Stomach smooth muscle (tissue), 2 donors: ENCODE results near the gene FAT2.

Experiments
- H3K27ac ChIP-seq: one replicate; pipeline ENCODE4 v1.7.0; 2013; ENCODE audit warnings: mild to moderate bottlenecking, low read length, inconsistent platforms
- H3K27me3 ChIP-seq, 2 donors: one replicate each; pipeline ENCODE4 v1.7.0; 2013; ENCODE audit warnings: low read length in 2 of 2; ENCODE audit not compliant: insufficient read depth in 2 of 2, control insufficient read depth in 1 of 2
- H3K36me3 ChIP-seq, 2 donors: one replicate each; pipeline ENCODE4 v1.7.0; 2013; ENCODE audit warnings: low read length in 2 of 2; ENCODE audit not compliant: control insufficient read depth in 2 of 2, insufficient read depth in 2 of 2
- H3K4me1 ChIP-seq: one replicate; pipeline ENCODE4 v1.7.0; 2013; ENCODE audit warnings: low read length; ENCODE audit not compliant: control insufficient read depth, insufficient read depth
- H3K4me3 ChIP-seq, 2 donors: one replicate each; pipeline ENCODE4 v1.7.0; 2013; ENCODE audit warnings: low read length in 2 of 2
- H3K9ac ChIP-seq, 2 donors: one replicate each; pipeline ENCODE4 v1.7.0; 2013; ENCODE audit warnings: low read length in 2 of 2, mild to moderate bottlenecking in 1 of 2
- H3K9me3 ChIP-seq, 2 donors: one replicate each; pipeline ENCODE4 v1.7.0; 2013; ENCODE audit warnings: low read length in 2 of 2; ENCODE audit not compliant: control insufficient read depth in 2 of 2
- donor health status: healthy.
- donor health status: Pancreatic carcinoma.

Gene FAT2

DNA sequence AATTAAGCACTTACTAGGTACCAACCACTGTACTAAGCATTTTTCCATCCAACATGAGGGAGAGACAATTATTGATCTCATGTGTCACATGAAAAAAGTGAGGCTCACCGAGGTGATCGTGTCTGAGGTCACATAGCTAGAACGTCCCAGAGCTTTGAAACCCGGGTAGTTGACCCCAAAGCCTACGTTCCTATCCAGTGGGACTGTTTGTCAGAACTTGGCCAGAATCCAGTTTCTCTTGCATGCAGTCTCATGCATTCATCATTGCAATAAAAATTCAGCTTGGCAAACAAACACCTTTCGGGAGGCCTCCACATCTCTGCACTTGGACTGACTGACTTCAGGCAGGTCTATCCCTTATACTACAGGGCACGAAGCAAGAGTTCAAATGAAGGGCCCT, 23.4 kb upstream of the FAT2 start:
- H3K9me3 ChIP-seq = peaks cover 0 to 4% of the 10 kb centered on the region in 2 donors
- H3K9ac ChIP-seq = no peak overlapping the region
- no peak overlapping the region for H3K27ac ChIP-seq
- H3K36me3 ChIP-seq = no peaks in the 10 kb centered on the region
- H3K27me3 ChIP-seq = peaks cover 4 to 8% of the 10 kb centered on the region in 2 donors
- H3K4me1 ChIP-seq = no peaks in the 10 kb centered on the region
- H3K4me3 ChIP-seq = no peak overlapping the region

DNA sequence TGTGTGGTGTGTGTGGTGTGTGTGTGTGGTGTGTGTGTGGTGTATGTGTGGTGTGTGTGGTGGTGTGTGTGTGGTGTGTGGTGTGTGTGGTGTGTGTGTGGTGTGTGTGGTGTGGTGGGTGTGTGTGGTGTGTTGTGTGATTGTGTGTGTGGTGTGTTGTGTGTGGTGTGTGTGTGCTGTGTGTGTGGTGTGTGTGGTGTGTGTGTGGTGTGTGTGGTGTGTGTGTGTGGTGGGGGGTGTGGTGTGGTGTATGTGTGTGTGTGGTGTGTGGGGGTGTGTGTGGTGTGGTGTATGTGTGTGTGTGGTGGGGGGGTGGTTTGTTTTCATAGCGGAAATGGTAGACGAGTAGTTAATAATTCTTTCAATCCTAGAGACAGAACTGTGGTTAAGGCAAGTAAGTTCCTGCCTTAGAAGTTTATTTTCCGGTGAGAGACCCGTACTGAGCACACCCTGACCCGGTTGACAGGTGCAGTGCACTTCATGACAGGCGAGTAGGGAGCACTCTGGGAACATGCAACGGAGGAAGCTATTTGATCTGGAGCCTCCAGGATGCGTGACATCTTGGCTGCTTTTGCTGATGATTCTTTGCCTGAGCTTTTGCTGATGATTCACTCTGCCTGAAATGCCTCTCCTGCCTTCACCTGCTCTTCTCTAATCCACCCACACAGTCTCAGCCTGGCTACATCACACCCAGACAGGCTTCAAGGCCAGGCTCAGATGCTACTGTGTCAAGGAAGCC, 21.7 kb upstream of the FAT2 start:
- Histone ChIP-seq H3K27ac (no peak overlapping the region), H3K36me3 (no peaks in the 10 kb centered on the region), H3K4me1 (no peaks in the 10 kb centered on the region), H3K9ac (no peak overlapping the region), H3K27me3 (peaks cover 4 to 5% of the 10 kb centered on the region in 2 donors), H3K9me3 (no peaks in the 10 kb centered on the region), H3K4me3 (no peak overlapping the region)

DNA sequence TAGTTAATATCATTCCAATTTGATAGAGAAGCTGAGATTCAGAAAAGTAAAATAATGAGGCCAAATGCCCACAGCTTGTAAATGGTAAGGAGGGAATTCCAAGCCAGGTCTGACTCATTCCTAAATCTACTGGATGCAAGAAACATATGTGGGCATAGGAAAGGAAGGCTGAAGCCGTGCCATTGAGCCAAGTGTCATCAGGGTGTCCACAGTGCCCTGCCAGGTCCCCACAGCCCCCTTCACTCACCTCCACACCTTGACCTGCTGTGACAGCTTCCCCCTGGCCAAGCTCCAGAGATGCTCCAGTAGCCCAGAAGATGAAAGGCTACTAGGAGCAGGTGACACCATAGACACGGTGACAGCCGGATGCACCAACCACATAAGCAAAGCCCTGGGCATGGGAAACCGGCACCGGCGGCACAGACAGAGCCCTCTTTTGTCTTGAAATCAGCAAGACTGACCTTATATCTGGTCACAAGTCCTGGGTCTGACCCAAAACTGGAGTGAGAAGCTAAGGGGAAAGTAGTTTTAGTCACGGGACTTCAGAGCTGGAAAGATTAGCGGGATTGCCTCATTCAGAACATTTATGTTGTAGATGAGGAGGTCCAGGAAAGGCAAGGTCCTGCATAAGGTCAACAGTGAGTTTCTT, 20.1 kb upstream of the FAT2 start:
- Histone ChIP-seq H3K36me3 (no peaks in the 10 kb centered on the region), H3K27me3 (peaks cover 4 to 5% of the 10 kb centered on the region in 2 donors), H3K4me3 (no peak overlapping the region), H3K9me3 (no peaks in the 10 kb centered on the region), H3K4me1 (no peaks in the 10 kb centered on the region), H3K27ac (no peak overlapping the region), H3K9ac (no peak overlapping the region)

DNA sequence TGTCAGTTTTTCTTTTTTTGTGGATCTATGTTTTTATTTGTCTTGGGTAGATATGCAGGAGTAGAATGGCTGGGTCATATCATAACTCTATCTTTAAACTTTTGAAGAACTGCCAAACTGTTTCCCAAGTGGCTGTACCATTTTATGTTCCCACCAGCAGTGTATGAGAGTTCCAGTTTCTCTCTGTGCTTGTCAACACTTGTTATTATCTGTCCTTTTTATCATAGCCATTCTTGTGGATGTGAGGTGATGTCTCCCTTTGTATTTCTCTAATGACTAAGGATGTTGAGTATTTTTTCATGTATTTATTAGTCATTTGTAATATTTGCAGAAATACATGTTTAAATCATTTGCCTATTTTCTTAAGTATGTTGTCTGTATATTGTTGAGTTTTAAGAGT, 17.4 kb upstream of the FAT2 start:
- H3K9me3 ChIP-seq = no peaks in the 10 kb centered on the region
- no peaks in the 10 kb centered on the region for H3K27me3 ChIP-seq

DNA sequence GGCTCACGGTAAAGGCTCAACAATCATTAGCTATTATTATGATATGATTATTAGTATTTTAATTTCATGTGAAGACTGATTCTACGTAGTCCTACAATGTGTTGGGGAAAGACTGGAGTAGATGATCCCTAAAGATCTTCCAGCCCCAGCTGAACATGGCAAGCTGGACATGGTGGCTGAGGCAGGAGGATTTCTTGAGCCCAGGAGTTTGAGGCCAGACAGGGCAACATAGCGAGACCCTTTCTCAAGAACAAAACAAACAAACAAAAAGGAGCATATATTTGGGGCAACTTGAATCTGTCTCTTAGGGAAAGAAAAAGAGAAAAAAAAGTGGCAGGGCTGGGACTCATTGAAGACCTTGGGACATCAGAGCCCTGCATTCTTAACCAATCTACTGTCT, 16.2 kb upstream of the FAT2 start:
- H3K9ac ChIP-seq = no peak overlapping the region
- no peak overlapping the region for H3K27ac ChIP-seq
- H3K27me3 ChIP-seq = no peaks in the 10 kb centered on the region
- no peaks in the 10 kb centered on the region for H3K36me3 ChIP-seq
- H3K9me3 ChIP-seq = no peaks in the 10 kb centered on the region
- H3K4me3 ChIP-seq = no peak overlapping the region
- H3K4me1 ChIP-seq = no peaks in the 10 kb centered on the region

More for the DNA sequence above, 17.4 kb upstream of the FAT2 start:
- H3K4me1 ChIP-seq = no peaks in the 10 kb centered on the region
- H3K9ac ChIP-seq = no peak overlapping the region
- H3K4me3 ChIP-seq = no peak overlapping the region
- H3K36me3 ChIP-seq = no peaks in the 10 kb centered on the region
- H3K27ac ChIP-seq = no peak overlapping the region

DNA sequence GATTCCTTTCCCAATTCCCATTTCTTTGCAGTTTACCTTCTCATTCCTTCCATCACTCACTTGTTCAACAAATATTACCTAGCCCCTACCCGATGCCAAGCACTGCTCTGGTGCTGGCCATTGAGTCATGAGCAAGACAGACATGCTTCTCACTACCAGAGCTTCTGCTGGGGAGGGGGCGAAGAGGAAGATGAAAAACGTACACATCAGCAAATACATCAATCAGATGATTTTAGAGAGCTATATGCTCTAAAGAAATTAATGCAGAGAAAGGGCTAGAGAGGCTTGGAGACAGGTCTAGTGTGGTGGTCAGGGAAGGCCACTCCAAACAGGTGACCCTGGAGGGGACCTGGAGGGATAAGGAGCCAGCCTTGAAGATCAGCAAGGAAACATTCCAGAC, 14.4 kb upstream of the FAT2 start:
- Histone ChIP-seq H3K9ac (no peak overlapping the region), H3K4me1 (no peaks in the 10 kb centered on the region), H3K27ac (no peak overlapping the region), H3K27me3 (no peaks in the 10 kb centered on the region), H3K4me3 (no peak overlapping the region), H3K36me3 (no peaks in the 10 kb centered on the region), H3K9me3 (no peaks in the 10 kb centered on the region)

DNA sequence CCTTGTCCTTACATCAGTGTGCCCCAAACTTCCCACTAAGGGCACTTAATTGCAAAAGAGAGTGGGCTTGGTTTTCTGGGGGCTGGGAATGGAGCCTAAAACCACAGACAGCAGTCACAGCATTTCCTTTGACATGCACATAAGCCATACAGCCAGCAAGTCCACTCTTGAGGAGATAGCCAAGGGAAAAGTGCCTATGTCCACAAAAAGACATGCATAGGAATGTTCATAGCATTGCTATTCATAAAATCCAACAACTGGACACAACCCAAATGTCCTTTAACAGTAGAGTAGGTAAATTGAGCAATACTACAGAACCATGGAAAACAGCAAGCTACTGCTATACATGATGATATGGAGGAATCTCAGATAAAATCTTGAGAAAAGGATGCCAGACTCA, 11.7 kb upstream of the FAT2 start:
- Histone ChIP-seq H3K27me3 (peaks cover 0 to 2% of the 10 kb centered on the region in 2 donors), H3K9me3 (no peaks in the 10 kb centered on the region), H3K9ac (no peak overlapping the region), H3K4me1 (no peaks in the 10 kb centered on the region), H3K27ac (no peak overlapping the region), H3K4me3 (no peak overlapping the region), H3K36me3 (no peaks in the 10 kb centered on the region)

DNA sequence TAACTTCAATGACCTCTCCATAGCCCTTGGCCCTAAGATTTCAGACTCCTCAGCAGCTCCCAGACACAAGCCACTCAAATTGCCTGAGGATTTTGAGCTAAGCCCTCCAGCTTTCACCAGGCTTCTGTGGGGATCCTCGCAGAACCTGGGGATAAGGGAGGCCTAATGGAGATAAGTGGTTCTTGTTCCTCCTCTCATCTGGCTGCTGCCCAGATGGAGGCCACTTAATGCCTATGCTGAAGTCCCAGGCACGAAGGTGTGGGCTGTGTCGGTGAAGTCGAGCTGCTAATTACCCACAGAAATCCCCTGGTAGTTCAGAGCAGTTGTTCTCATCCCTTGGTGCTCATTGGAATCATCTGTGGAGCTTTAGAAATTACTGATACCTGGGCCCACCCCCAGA, 10.3 kb upstream of the FAT2 start:
- H3K4me1 ChIP-seq = no peaks in the 10 kb centered on the region
- H3K9ac ChIP-seq = no peak overlapping the region
- H3K4me3 ChIP-seq = no peak overlapping the region
- no peak overlapping the region for H3K27ac ChIP-seq
- H3K36me3 ChIP-seq = no peaks in the 10 kb centered on the region
- H3K9me3 ChIP-seq = no peaks in the 10 kb centered on the region
- peaks cover 0 to 2% of the 10 kb centered on the region in 2 donors for H3K27me3 ChIP-seq

DNA sequence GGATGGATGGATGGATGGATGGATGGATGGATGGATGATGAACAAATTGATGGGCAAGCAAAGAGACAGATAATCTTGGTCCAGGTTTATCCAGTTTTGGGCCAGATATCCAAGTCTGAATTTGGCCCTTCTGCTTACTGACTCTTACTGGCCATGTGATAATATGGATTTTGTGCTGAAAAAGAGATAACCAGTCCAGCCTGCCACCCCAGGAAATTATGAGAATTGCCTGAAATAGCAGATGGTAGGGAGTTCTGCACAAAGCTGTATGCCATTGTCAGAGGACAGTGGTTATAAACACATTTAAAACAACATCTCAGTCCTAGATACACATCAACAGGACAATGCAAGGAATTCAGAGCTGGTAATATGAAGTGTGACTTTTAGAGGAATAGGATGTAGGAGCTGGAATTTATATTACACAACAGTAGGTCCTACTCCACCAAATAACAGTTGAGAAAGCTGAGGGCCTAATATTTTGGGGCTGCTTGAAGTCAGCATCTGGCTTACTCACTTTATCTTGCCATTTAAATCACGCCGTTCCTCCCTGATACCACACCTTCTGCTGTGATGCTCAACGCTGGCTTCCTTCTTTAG, 9.0 kb upstream of the FAT2 start:
- Histone ChIP-seq H3K4me1 (no peaks in the 10 kb centered on the region), H3K4me3 (no peak overlapping the region), H3K36me3 (no peaks in the 10 kb centered on the region), H3K27me3 (peaks cover 0 to 2% of the 10 kb centered on the region in 2 donors), H3K27ac (no peak overlapping the region), H3K9me3 (no peaks in the 10 kb centered on the region), H3K9ac (no peak overlapping the region)

DNA sequence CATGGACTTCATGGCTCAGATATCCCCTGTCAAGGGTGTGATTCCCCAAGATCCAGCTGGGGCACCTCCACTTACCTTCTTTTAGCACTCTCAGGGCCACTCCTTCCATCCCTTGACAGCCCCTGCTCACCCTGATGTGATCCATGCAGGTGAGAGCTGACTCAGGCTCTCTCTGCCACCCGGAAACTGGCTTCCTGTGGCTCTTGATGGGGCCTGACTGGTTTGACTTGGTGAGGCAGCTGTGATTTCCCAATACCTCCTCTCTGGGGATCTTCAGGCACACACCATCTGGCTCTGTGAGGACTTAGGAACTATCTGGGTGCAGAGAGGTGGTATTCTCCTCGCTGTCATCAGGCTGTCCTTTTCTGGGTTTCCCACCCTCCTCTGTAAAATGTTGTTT, 7.9 kb upstream of the FAT2 start:
- Histone ChIP-seq H3K9me3 (no peaks in the 10 kb centered on the region), H3K27me3 (peaks cover 0 to 2% of the 10 kb centered on the region in 2 donors), H3K36me3 (no peaks in the 10 kb centered on the region), H3K4me3 (no peak overlapping the region), H3K4me1 (no peaks in the 10 kb centered on the region), H3K9ac (no peak overlapping the region), H3K27ac (no peak overlapping the region)

DNA sequence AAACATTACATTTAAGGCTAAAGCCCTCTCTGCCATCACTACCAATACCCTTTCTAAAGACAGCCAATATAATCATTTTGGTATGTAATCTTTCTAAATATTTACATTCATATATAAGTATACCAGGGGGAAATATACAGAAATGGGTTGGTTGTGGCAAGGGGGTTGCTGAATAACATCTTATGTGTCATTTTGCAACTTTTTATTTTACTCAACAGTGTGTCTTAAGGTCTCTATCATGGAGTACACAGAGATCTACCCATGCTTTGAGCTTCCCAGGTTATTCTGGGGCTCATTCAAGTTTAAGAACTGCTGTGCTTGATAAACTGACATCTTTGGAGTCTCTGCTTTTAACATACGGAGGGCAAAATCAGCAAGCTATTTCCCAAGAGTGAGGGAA, 7.4 kb upstream of the FAT2 start:
- H3K9ac ChIP-seq = no peak overlapping the region
- no peak overlapping the region for H3K27ac ChIP-seq
- no peak overlapping the region for H3K4me3 ChIP-seq
- no peaks in the 10 kb centered on the region for H3K4me1 ChIP-seq
- peaks cover 0 to 2% of the 10 kb centered on the region in 2 donors for H3K27me3 ChIP-seq
- no peaks in the 10 kb centered on the region for H3K36me3 ChIP-seq
- no peaks in the 10 kb centered on the region for H3K9me3 ChIP-seq
